GM20431 (cell line): Measurements from ENCODE around the gene DYNLT3.

Experiments used
- in situ Hi-C: fragments of 300-500 bp; cut with MseI, MboI; formaldehyde crosslinking; loops from one replicate; pipeline ENCODE4 v1.15.0; 2020; ENCODE audit warnings: low sequenced_read_pairs; ENCODE audit not compliant: unreplicated experiment

Gene DYNLT3

DNA sequence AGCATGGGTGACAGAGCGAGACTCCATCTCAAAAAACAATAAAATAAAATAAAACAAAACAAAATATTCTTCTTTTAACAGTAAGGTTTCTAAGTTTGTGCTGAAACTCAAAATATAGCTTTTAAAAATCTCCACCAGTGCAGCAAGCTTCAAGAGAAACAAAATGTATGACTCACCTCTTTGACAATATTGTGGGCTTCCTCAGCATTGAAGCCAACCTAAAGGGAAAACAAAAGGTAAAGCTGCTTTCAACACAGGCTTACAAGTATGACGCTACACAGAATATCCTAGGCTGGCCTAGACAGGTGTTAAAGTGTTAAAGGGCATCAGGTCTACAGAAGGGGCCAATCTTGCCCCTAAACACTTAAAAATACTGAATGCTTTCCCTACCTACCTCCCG, 1.2 kb downstream of the DYNLT3 start:
- in situ Hi-C loops = no loop called here

DNA sequence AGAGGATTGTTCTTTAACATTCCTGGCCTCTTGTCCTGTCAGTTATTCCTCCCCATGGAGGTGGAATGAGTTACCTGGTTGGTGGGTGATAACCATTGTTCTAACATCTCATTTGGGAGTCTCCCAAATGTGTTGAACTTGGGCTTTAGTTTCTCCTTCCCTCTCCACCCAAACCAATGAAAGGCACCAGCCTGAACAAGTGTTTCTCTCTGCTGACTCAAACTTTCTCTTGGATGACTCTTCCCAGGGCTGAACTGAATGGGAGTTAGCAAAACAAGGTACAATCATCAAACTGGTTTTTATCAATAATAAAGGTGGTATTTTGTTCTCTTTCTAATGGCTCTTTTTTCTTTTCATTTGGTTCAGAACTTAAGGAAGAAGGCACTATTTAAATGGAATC, 2.7 kb downstream of the DYNLT3 start:
- in situ Hi-C loops = no loop called here

DNA sequence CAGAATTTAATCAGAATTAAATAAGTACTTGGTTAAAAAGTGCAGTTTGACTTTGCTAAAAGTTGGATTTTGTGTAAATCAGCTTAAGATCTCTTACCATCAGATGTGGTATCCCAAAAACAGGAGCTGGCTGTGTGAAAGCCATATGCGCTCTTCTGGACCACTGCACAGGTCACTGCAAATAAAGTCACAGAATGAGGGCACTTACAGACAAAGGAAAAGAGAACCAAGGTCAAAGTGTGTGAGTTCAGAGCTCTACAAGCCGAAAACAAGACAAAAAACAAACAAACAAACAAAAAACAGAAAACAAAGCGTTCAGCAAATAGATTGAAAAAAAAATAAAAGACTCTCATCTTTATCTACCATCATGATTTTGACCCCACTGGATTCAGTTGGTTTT, 6.4 kb downstream of the DYNLT3 start:
- in situ Hi-C loops = no loop called here

DNA sequence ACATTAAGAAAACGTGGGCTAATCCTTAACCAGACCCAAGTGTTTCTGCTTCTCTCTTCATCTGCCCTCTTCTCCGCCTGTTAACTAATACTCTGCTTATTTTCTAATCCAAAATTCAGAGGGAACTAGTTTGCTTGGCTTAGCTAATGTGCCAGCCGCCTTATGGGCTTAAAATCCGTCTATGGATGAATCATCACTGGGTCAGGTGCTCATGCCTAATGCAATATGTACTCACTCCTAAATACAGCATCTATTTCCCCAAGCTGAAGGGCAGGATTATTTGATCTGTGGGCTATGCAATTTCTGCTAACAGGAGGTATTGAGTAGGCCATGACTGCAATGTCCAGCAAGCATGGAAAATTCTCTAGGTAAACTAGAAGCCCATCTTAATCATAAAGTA, 12.4 kb downstream of the DYNLT3 start:
- in situ Hi-C loops = no loop called here

DNA sequence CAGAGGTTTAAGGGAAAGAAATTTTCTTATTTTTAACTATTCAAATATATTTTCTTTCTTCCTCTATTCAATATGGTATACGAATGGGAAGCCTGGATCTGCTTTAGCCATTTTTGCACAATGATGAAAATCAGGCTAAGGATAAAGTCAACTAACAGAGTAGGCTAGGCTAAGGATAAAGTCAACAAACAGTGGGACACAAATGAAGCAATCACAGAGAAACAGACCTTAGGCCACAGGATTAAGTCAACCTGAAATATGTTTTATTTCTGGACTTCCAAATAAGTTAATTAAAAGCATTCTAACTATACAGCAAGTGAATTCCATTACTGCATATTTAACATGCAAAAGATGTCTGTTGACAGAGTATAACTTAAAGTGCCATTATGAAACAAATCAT, 17.0 kb downstream of the DYNLT3 start:
- in situ Hi-C loops = no loop called here

DNA sequence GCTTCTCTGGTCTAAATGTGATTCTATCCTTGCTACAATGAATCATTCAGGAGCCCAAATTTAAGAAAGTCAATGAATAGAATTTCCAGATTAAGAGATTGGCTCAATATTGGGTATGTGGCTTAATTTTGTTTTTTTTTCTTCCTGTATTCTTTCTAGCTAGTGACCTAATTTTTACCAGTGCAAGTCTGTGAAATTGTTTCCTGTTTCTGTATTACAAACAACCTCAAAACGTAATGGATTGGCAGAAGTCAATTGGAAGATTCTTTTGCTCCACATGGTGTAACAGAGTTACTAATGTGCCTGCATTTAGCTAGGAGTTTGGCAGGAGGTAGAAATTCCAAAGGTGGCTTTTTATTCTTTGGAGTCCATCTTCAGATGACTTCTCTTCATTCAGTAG, 17.6 kb downstream of the DYNLT3 start:
- in situ Hi-C loops = loop anchor here (10.0 kb wide), 1 partner anchor 85 kb away; no protein-coding TSS in a partner anchor

DNA sequence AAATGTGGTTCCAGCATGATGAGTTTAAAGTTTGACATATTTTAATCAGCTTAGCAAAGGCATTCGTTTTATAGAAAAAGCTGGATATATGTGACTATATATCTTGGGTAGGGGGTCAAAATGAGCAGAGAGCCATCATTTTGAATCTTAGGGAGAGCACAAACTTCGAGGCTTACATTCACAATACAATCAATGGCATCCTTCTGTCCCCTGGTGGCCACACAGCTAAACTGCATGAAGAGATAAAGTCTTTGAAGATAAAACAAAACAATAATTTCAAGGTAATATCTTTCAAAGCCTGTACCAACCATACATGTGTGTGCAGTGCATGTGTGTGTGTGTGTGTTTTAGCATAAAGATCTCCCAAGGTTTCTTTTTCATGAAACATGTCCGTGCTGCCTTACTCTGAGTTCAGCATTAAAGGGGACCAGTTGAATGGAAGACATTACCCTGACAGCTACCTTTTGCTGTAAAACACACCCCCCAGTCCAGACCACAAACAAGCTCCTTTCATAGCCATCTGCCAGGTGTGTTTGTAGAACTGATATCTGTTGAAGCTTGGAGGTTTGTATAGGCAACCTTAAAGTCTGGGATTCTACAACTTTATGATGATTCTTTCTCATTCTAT, 22.0 kb downstream of the DYNLT3 start:
- in situ Hi-C loops = loop anchor here (10.0 kb wide), 1 partner anchor 81 kb away; no protein-coding TSS in a partner anchor

DNA sequence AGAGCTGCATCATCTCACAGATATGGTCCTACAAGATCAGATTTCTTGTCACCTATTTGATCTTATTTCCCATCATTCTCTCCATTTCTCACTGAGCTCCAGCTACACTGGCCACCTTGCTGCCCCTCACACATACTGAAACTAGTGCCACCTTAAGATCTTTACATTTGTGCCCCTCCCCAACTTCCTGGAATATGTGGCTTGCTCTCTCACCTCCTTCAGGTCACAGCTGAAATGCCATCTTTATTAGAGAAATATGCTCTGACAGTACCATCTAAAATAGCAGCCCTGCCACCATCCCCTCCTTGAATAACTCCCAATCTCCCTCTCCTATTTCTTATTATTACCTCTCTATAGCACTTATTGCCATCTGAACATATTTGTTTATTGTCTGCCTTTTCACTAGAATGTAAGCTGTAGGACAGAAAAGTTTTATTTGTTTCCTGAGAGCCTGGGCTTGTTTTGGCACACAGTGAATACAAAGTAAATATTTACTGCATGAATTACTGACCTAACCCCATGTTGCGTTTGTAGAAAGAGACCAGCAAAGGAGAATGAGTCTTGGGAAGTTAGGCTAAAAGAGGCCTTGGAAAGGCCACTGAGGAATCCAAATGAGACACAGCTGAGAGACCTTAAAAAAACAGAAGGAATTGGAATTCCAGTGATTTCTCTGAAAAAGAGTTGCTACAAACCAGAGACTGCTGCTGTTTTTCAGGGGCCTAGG, 22.7 kb downstream of the DYNLT3 start:
- in situ Hi-C loops = loop anchor here (10.0 kb wide), 1 partner anchor 80 kb away; no protein-coding TSS in a partner anchor

DNA sequence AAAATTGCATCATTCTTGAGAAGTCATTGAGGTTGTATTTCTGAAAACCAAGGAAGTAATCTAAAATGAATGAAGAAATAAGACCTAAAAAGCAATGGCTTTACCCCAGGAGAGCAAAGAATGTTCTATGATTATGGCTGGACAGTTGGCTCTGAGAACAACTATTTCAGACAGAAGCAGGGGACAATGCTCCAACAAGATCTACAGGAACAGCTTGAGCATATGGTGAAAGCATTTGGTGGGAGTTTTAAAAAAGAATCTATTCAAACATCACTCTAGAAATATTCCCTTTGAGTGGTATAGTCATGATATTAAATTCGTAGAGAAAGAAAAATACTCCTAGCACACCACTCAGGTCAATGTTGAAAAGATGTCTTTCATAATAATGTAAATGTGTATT, 26.7 kb downstream of the DYNLT3 start:
- in situ Hi-C loops = loop anchor here (10.0 kb wide), 1 partner anchor 76 kb away; no protein-coding TSS in a partner anchor

DNA sequence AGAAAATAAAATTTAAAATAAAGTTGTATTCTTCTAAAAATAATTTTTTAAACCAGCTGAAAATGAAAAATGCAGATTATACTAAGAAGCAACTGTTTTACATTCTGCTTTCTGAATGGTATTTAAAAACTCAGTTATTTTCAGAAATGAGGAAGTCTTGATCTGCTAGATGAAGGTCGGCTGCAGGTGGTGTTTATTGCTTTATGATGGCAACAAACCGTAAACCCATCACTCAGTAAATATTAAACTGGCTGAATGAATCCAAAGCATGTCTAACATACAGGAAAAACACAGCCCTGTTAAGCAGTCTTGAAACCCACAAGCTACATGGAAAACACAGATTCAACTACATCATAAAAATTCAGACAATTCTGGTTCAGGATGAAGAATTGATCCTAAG, 29.3 kb downstream of the DYNLT3 start:
- in situ Hi-C loops = no loop called here

DNA sequence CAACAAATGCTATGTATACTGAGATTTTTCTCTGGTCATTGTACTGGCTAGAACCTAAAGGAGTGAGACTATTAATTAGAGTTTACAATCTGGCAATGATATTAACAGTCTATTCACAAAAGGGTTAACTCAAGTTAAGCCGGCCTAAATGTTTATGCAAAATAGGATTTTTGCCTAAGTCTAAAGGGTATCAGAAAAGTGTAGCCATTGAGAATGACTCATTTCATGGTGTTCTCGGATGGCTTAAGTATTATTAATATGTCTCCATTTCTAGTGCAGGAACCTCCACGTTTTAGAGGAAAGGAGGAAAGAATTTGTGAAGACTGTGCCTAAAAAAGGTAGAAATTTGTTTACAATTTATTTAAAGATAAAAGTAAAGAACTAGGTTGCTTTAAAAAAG, 29.8 kb downstream of the DYNLT3 start:
- in situ Hi-C loops = no loop called here

DNA sequence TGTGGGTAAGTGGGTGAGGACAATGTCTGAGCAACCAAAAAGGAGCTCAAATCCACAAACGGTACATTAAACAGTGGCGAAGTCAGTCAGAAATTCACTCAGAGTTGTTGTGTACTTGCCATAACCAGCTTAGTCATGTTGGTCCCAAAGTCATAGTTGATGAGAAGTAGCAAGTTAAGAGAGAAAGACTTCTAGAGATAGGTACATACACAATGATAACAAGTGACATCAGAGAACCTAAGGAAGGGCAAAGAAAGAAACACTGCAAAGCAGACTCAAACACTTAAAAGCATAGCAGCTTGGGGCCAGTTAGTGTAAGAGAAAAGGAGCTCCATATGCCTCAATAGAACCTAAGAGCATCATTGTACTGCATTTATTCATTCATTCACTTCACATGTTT, 30.2 kb downstream of the DYNLT3 start:
- in situ Hi-C loops = no loop called here

DNA sequence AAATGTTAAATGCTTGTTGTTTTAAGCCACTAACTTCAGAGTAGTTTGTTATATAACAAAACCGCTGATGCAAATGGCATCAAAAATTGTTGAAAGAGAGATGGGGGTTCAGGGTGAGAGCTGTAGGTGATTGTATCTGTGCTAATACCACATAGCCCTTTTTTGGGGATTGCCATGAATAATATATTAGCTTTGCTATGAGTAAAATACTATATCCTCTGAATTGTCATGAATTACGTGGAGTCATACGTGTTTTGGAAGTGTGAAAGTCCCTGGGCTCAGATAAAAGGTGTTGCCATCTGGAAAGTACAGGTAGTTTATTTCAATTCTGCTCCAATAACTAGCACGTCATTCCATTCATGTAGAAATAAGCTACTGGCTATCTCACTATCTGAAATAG, 30.6 kb downstream of the DYNLT3 start:
- in situ Hi-C loops = no loop called here

DNA sequence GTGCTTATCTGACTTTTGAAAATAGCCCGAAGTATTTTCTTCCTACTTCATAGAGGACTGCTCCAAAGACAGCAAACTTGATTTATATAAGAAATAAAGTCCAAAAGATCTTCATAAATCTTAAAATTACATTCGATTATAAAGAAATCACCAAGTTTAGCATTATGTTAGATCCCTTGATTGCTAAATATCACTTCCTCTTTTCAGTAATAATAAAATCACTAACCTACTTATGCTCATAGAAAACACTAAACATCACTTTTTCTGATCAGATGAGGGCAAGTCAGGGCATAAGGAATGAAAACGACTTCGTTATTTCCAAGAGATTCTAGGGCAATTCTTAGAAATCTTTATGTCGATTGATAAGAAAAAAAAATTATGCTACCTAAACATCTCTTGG, 32.0 kb downstream of the DYNLT3 start:
- in situ Hi-C loops = no loop called here

DNA sequence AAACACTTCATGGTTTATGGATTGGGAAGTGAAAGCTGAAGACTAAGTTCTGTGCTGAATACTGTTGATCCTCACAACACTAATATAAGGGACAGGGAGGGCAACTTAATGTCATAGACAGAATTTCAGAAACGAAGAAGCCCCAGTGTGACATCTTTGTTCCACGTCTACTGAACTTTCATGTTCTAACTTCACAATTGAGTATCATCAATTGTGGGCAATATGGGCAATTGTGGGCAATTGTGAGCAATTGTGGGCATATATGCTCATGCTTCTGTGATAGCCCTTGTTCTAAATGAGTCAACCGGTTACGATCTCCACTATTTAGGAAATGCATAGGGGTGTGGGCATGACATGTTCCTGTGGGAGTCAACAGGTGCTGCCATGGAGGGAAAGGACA, 33.8 kb downstream of the DYNLT3 start:
- in situ Hi-C loops = no loop called here

DNA sequence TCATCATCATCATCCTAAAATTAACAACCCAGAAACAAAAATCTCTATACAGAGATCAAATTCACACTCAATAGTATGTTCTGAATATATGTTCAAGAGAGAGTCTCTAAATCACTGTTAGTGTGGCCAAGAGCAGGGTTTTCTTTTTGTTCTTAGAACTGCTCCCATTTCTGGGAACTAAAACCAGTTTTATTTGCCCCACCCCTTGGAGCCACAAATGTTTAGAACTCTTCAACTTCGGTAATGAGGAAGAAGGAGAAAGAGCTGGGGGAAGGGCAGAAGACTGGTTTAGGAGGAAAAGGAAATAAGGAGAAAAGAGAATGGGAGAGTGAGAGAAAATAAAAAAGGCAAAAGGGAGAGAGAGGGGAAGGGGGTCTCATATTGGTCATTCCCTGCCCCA, 35.3 kb downstream of the DYNLT3 start:
- in situ Hi-C loops = no loop called here

DNA sequence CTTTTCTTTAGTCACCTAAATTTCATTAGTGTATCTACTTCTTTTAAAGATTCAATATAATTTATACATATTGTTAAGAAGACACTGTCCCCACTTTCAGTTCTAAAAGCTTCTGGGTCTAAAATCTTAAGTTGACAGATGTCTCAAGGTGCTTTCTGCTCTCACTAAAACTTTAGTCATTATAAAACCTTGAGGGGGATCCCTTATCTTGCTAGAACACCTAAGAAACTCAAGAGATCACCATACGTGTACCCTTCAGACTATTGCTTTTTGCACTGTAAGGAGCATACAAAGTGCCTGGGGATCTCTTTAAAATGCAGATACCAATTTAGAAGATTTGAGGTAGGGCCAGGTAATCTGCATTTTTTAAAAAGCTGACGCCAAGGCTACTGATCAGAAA, 37.4 kb downstream of the DYNLT3 start:
- in situ Hi-C loops = no loop called here

DNA sequence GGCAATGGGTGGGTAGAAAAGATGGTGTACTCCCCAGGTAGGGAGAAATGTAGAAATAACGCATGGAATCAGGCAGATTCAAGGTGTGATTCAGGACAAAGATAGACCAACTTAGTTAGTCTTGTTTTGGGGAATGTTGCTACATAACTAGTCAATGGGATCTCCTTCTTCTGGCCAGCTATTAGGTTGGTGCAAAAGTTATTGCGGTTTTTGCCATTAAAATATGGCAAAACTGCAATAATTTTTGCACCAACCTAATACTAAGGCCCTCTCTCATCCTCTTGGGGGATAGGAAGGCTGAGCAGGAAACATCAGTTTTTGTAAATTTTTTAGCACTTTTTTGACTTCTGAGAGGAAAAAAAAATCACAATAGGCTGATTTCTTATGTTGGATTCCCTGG, 44.3 kb downstream of the DYNLT3 start:
- in situ Hi-C loops = no loop called here

DNA sequence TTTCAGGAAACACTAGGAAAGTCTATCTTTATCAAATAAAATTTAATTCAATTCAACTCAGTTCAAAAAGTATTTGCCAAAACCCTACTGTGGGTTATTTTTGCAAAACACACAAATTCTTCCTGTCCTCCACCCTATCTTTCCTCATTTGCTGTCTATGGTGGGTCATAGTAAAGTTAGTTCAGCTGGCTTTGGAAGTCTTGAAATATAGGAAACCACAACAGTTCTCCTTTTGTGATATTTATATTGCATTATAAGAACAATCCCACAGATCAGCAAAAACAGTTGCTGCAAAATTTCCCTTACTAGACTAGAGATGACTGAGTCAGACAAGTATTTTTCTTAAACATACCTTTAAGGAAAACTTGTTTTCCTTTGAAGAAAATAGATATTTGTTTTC, 45.3 kb downstream of the DYNLT3 start:
- in situ Hi-C loops = no loop called here

DNA sequence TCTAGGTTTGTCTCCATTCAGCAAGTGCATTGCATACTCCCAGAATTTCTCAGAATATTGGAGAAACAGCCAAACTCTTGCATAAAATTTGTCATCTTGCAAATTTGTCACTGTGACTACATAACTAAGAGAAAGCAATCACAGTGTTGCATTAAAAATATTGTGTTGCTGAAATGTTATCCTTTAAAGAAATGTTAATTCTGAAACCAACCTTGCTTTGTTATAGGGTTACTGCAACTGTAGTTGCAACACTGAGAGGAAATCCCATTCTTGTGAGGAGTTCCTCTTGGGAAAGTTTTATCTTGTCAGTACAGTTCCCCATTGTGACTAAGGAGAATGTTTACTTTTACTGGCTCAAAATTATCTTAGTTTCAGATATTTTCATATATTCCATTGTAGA, 46.7 kb downstream of the DYNLT3 start:
- in situ Hi-C loops = no loop called here

DNA sequence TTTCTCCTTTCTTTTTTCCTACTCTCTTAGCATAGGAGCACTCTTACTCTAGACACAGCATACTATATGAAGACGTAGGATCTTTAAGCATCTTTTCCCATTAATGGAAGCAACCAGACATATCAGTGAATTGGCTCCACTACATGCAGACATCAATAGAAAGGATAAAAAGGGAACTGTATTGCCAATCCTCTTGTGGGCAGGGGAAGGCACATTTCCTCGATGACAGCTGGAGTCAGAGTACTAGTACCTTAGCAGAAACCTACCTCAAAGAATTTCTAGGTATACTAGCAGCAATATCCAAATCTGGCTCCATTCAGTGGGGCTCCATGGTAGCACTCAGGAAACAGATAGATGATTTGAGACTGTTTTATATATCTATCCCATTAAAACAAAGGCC, 47.4 kb downstream of the DYNLT3 start:
- in situ Hi-C loops = no loop called here

DNA sequence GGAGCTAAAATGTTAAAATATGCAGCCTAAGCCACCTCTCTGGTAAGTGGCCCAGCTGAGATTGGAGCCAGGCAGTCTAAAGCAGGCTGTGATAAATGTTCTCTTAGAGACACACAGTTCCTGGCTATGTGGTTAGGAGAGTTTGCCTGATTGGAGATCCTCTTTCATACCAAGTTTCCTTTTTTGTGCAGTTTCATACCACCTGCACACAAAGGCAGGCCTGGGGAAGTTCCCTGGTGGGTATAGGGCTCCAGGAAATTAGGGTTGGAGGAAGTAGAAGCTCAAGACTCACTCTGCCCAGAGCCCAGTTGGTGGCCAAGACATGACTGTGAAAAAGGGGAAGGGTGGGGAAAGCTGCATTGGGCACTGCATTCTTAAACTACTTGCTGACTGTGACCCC, 50.6 kb downstream of the DYNLT3 start:
- in situ Hi-C loops = no loop called here
